NT2/D1 (cell line): Measurements from ENCODE around the gene SMG6.

Experiments used
- DNase-seq: peaks from one replicate; pipeline ENCODE4 v3.0.0-alpha.2; 2011; ENCODE audit warnings: low read depth, low spot score
- H3K27me3 ChIP-seq: 2 replicates; pipeline ENCODE4 v1.6.0; 2011; ENCODE audit warnings: mild to moderate bottlenecking; ENCODE audit not compliant: insufficient read length, insufficient read depth
- H3K36me3 ChIP-seq: 2 replicates; pipeline ENCODE4 v1.6.1; 2011; ENCODE audit warnings: mild to moderate bottlenecking, low read length, mixed read lengths; ENCODE audit not compliant: insufficient read depth, insufficient read length
- H3K4me1 ChIP-seq: 2 replicates; pipeline ENCODE4 v1.5.1; 2011; ENCODE audit not compliant: insufficient read depth, insufficient read length
- H3K4me3 ChIP-seq: 2 replicates; pipeline ENCODE4 v1.5.1; 2011; ENCODE audit warnings: low read depth; ENCODE audit not compliant: insufficient read length
- H3K9ac ChIP-seq: 2 replicates; pipeline ENCODE4 v1.6.0; 2011; ENCODE audit warnings: low read depth; ENCODE audit not compliant: insufficient read length
- H3K9me3 ChIP-seq: 2 replicates; pipeline ENCODE4 v1.5.1; 2011; ENCODE audit warnings: mild to moderate bottlenecking, low read length; ENCODE audit not compliant: insufficient read depth
- SUZ12 ChIP-seq: IDR thresholded peaks from 2 replicates; pipeline ENCODE4 v1.6.1; 2011; ENCODE audit not compliant: insufficient read length, insufficient read depth; ENCODE audit errors: extremely low read depth
- YY1 ChIP-seq: IDR thresholded peaks from 2 replicates; pipeline ENCODE4 v1.6.1; 2011; ENCODE audit not compliant: insufficient read length, insufficient read depth
- ZNF274 ChIP-seq: IDR thresholded peaks from 2 replicates; pipeline ENCODE4 v1.6.1; 2011; ENCODE audit warnings: mild to moderate bottlenecking, low read depth, low read length

SMG6 gene

GRCh38 chr17:2303204-2304188 is at the start of gene SMG6, which contains the start of gene SRR:
TSS of gene SMG6 (minus strand) at chr17:2303785. CDS start at chr17:2303720, 65 bp downstream.
TSS of gene SRR (plus strand) at chr17:2303950. CDS start at chr17:2315561, 11,611 bp downstream.
- TF ChIP-seq SUZ12 (no peak), YY1 (no peak), ZNF274 (no peak)
- Histone ChIP-seq H3K4me3 (peak within 1 kb of the TSS; percentile 75), H3K27me3 (no peaks in the 10 kb centered on the region), H3K36me3 (peaks cover 31% of the 10 kb centered on the region), H3K4me1 (no peaks in the 10 kb centered on the region), H3K9ac (peak within 1 kb of the TSS; percentile 90), H3K9me3 (no peaks in the 10 kb centered on the region)
- peak; percentile 73 for DNase-seq

- H3K27me3 ChIP-seq: no peaks in the 10 kb centered on the region
- H3K4me3 ChIP-seq: no peak overlapping the region
- no peak for DNase-seq
- TF ChIP-seq SUZ12: no peak
- TF ChIP-seq YY1: no peak
- no peak for TF ChIP-seq ZNF274
- H3K9me3 ChIP-seq: no peaks in the 10 kb centered on the region
- peaks cover 6% of the 10 kb centered on the region for H3K36me3 ChIP-seq
- H3K9ac ChIP-seq: no peak overlapping the region
- H3K4me1 ChIP-seq: peaks cover 3% of the 10 kb centered on the region
These were observed 47.7 kb upstream of the SMG6 start for GRCh38 chr17:2351269-2351668.

- H3K4me3 ChIP-seq: peak overlapping the region; percentile 0
- H3K36me3 ChIP-seq: peaks cover 25% of the 10 kb centered on the region
- no peaks in the 10 kb centered on the region for H3K27me3 ChIP-seq
- H3K4me1 ChIP-seq: peaks cover 6% of the 10 kb centered on the region
- H3K9me3 ChIP-seq: no peaks in the 10 kb centered on the region
- H3K9ac ChIP-seq: peak overlapping the region; percentile 5
- DNase-seq: peak; percentile 87
- TF ChIP-seq ZNF274: no peak
- no peak for TF ChIP-seq SUZ12
- no peak for TF ChIP-seq YY1
These were observed 44.5 kb upstream of the SMG6 start for GRCh38 chr17:2347805-2348685.

GRCh38 chr17:2346475-2346874 is 42.9 kb upstream of the SMG6 start:
- Histone ChIP-seq H3K36me3 (peaks cover 29% of the 10 kb centered on the region), H3K27me3 (no peaks in the 10 kb centered on the region), H3K9ac (no peak overlapping the region), H3K4me1 (peaks cover 2% of the 10 kb centered on the region), H3K9me3 (no peaks in the 10 kb centered on the region), H3K4me3 (no peak overlapping the region)
- no peak for DNase-seq
- TF ChIP-seq ZNF274: no peak
- TF ChIP-seq SUZ12: no peak
- TF ChIP-seq YY1: no peak

- H3K36me3 ChIP-seq: peaks cover 30% of the 10 kb centered on the region
- TF ChIP-seq YY1: no peak
- TF ChIP-seq ZNF274: no peak
- no peak for TF ChIP-seq SUZ12
- no peak overlapping the region for H3K4me3 ChIP-seq
- no peak overlapping the region for H3K9ac ChIP-seq
- peaks cover 2% of the 10 kb centered on the region for H3K4me1 ChIP-seq
- no peak for DNase-seq
- no peaks in the 10 kb centered on the region for H3K9me3 ChIP-seq
- no peaks in the 10 kb centered on the region for H3K27me3 ChIP-seq
These were observed 40.9 kb upstream of the SMG6 start for GRCh38 chr17:2344528-2344927.

GRCh38 chr17:2343421-2343820 is 39.8 kb upstream of the SMG6 start:
- TF ChIP-seq YY1 (no peak), SUZ12 (no peak), ZNF274 (no peak)
- Histone ChIP-seq H3K4me1 (peaks cover 2% of the 10 kb centered on the region), H3K9me3 (no peaks in the 10 kb centered on the region), H3K27me3 (no peaks in the 10 kb centered on the region), H3K9ac (no peak overlapping the region), H3K36me3 (peaks cover 30% of the 10 kb centered on the region), H3K4me3 (no peak overlapping the region)
- no peak for DNase-seq
